VCaP (cell line): ENCODE results near the gene OSBPL5.
A peak's percentile ranks its signal among the peaks of the same experiment; 100 is the strongest.

Experiments
- H3K27ac ChIP-seq: fragments of 450-650 bp; 2 replicates; pipeline ENCODE4 v1.5.1; 2017
- TF ChIP-seq, protein P1 (sequence below): fragments of 450-650 bp; conservative IDR thresholded peaks from 2 replicates; pipeline ENCODE4 v1.5.1; 2017; ENCODE audit warnings: mild to moderate bottlenecking, moderate library complexity

OSBPL5 gene

DNA sequence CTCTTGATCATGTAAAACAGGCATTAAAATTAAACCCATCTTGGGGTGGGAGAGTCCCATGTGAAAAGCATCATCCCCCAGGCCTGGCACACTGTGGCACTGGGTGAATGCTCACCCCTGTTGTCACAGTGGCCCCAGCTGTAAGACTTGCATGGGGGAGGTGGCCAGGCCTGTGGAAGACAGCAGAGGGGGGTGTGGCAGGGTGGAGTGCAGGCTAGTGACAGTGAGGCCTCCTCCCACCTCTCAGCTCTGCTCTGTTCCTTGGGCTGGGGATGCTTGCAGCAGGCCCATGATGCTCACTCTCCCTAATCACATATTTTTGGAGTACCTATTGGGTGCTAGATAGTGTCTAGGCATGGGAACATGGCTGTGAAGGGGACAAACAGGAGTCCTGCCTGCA is 10.1 kb upstream of the OSBPL5 start:
- TF ChIP-seq, protein P1, sequence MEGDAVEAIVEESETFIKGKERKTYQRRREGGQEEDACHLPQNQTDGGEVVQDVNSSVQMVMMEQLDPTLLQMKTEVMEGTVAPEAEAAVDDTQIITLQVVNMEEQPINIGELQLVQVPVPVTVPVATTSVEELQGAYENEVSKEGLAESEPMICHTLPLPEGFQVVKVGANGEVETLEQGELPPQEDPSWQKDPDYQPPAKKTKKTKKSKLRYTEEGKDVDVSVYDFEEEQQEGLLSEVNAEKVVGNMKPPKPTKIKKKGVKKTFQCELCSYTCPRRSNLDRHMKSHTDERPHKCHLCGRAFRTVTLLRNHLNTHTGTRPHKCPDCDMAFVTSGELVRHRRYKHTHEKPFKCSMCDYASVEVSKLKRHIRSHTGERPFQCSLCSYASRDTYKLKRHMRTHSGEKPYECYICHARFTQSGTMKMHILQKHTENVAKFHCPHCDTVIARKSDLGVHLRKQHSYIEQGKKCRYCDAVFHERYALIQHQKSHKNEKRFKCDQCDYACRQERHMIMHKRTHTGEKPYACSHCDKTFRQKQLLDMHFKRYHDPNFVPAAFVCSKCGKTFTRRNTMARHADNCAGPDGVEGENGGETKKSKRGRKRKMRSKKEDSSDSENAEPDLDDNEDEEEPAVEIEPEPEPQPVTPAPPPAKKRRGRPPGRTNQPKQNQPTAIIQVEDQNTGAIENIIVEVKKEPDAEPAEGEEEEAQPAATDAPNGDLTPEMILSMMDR = no peak
- no peak overlapping the region for H3K27ac ChIP-seq

DNA sequence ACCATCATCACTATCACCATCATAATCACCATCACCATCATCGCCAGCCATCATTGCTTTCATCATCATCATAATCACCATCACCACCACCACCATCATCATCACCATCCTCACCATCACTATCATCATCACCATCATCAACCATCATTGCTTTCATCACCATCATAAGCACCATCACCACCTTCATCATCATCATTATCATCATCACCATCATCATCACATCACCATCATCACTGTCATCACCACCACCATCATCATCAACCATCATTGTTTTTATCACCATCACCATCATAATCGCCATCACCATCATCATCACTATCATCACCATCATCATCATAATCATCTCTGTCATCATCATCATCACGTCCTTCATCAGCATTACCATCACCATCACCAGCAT is 9.3 kb upstream of the OSBPL5 start:
- no peak overlapping the region for H3K27ac ChIP-seq
- TF ChIP-seq, protein P1 = no peak

DNA sequence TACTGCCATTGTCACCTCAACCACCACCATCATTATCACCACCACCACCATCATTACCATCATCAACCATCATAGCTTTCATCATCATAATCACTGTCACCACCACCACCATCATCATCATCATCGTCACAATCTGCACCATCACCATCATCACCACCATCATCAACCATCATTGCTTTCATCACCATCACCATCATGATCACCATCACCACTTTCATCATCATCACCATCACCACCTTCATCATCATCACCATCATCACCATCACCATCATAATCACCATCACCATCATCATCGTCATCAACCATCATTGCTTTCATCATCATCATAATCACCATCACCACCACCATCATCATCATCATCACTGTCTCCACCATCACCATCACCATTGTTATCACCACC is 8.7 kb upstream of the OSBPL5 start:
- TF ChIP-seq, protein P1 = no peak

DNA sequence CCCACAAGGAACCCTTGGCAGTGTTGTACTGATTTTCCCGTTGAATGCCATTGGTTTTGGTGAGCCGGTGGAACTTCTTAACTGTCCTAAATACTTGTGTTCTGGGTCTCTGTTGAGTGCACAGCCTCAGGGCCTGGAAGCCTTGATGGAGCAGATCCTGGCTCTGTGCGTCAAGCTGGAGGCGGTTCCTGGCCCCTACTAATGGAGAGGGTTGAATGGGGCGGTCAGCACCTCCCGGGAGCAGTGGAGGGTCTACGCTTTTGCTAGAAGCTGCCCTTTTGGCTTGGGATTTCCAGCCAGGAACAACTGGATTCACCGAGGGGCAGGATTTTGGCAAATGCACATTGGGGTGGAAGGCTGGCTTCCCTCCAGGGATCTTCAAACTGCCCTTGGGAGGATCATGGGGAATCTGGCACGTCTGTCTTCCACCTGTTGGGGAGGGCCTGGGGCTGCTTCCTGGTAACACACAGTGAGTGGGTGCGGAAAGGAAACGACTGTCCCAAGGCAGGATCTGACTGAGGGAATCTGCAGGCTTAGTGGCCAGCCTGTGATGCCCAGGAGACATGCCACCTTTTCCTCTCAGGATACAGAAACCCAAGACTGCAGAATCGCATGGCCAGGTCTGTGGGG is 6.9 kb upstream of the OSBPL5 start:
- TF ChIP-seq, protein P1 = no peak
- H3K27ac ChIP-seq = no peak overlapping the region

More for the DNA sequence above, 8.7 kb upstream of the OSBPL5 start:
- H3K27ac ChIP-seq = no peak overlapping the region

DNA sequence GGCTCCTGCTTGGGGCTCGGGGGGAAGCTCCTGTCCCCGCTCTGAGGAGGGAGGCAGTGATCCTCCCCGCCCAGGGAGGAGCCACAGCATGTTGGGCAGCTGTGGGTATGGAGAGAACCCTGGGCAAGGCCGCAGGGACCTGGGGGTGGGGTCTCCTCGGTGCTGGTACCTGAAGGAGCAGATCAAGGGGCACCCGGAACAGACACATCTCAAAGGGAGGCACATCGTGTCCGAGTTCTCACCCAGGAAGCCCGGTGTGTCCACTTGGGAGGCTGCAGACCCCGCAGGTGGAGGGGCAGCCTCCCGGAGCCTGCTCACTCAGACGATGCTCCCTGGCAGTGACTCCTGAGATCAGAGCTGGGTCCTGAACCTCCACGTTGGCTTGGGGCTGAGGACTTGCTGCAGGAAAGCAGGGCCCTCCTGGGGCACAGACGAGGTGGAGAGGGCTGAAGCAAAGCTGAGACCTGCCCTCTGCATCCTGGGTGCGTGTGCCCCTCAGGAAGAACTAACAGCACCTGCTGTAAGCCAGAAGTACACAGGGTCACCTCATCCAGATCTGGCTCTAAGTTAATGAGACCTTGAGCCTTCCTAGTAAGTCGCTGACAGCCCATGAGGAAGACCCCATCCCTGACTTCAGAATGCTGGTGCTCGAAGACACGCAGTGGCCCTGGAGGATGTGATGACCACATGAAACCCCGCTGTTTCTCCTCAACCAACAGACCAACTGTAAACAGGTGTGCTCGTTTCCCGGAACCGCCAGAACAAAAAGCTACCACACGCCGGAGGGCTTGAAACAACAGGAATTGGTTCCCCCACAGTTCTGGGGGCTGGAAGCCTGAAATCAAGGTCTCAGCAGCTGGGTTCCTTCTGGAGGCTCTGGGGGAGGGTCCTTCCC is 5.9 kb upstream of the OSBPL5 start:
- H3K27ac ChIP-seq = no peak overlapping the region
- TF ChIP-seq, protein P1 = no peak

DNA sequence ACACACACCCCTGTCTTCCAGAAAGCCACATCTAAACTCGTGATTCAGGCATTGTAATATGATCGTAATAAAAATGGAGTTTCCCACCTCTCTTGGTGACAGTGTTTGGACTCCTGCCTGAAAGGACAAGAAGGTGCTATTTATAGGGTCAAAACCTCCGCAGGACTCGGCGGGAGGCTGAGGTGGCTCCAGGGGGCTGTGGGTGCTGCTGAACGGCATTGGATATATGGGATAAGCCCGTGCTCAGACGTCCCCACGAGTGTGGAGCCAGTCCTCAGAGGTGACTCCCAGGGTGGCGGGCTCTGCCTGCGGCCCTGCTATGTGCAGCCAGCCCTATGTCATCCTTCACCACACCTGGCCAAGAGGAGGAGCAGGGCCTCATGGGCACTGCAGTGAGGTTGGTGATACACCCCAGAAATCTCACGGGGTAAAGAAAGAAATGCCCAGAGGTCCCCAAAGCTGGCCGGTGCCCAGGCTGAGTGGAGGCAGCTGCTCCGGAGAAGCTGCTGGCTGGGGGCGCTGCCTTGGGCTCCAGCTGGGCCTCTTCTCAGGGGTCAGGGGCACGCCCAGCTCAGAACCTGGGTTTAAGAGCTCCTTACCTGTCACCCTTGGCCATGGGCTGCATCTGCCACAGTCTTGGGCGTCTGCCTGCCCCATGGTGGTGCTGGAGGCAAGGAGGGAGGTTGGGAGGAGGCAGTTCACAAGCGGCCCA is 5.1 kb upstream of the OSBPL5 start:
- TF ChIP-seq, protein P1 = no peak
- H3K27ac ChIP-seq = peak overlapping the region; percentile 42
